ENCODE measurements around the gene SPINK8. TPM values are rescaled to one million over a fixed set of nuclear protein-coding genes. Genes with fewer than 3 reads are reported as not detected.

SPINK8 gene
- total RNA-seq, 2 experiments from 2014 or later: not detected

DNA sequence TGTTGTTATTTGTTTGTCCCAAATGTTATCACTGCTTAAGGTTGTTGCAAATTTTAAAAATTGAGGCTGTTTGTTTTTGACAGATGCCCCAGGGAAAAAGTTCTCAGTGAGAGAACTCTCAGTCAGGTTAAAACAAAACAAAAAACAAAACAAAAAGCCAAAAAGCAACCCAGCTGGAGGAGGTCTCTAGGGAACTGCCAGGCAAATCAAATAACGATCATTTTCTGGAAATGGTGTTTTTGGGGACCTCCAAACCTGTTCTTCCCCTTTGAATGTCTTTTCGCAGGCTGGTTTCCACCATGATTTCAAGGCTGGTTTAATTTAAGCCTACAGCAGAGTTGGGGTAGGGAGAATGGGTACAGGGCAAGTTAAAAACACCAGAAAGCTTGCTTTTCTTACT is 27.2 kb downstream of the SPINK8 start:
- DNase-seq (no peak), ATAC-seq (ENCODE audit: poor library complexity) (no peak)
- ChIA-PET POLR2A (no interaction called here), CTCF (no interaction called here)
- Histone ChIP-seq H3K36me3 (ENCODE audit: insufficient read depth, low read length) (no peaks in the 10 kb centered on the region), H3K4me3 (ENCODE audit: low read length) (no peak overlapping the region), H3K9me3 (ENCODE audit: control insufficient read depth in 1 of 2, insufficient read depth in 1 of 2, low read length in 2 of 2) (no peaks in the 10 kb centered on the region), H3K27ac (ENCODE audit: low read depth in 1 of 2, low read length in 2 of 2) (no peak overlapping the region), H3K27me3 (ENCODE audit: control insufficient read depth in 1 of 2, insufficient read depth in 2 of 2, low read length in 2 of 2) (no peaks in the 10 kb centered on the region), H3K4me1 (ENCODE audit: insufficient read depth, low read length) (peaks cover 8% of the 10 kb centered on the region)
- intact Hi-C loops (cut with DNase I, micrococcal nuclease): no loop called here
- Mint-ChIP-seq H3K27me3 (peaks cover 19% of the 10 kb centered on the region), H3K27ac (no peak overlapping the region), H3K4me3 (no peak overlapping the region), H3K36me3 (ENCODE audit: low read depth) (no peaks in the 10 kb centered on the region), H3K9me3 (no peaks in the 10 kb centered on the region), H3K4me1 (ENCODE audit: low read depth) (peaks cover 14% of the 10 kb centered on the region)
- TF ChIP-seq, protein P1, sequence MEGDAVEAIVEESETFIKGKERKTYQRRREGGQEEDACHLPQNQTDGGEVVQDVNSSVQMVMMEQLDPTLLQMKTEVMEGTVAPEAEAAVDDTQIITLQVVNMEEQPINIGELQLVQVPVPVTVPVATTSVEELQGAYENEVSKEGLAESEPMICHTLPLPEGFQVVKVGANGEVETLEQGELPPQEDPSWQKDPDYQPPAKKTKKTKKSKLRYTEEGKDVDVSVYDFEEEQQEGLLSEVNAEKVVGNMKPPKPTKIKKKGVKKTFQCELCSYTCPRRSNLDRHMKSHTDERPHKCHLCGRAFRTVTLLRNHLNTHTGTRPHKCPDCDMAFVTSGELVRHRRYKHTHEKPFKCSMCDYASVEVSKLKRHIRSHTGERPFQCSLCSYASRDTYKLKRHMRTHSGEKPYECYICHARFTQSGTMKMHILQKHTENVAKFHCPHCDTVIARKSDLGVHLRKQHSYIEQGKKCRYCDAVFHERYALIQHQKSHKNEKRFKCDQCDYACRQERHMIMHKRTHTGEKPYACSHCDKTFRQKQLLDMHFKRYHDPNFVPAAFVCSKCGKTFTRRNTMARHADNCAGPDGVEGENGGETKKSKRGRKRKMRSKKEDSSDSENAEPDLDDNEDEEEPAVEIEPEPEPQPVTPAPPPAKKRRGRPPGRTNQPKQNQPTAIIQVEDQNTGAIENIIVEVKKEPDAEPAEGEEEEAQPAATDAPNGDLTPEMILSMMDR (IDR thresholded peaks at IDR 0.05): no peak

DNA sequence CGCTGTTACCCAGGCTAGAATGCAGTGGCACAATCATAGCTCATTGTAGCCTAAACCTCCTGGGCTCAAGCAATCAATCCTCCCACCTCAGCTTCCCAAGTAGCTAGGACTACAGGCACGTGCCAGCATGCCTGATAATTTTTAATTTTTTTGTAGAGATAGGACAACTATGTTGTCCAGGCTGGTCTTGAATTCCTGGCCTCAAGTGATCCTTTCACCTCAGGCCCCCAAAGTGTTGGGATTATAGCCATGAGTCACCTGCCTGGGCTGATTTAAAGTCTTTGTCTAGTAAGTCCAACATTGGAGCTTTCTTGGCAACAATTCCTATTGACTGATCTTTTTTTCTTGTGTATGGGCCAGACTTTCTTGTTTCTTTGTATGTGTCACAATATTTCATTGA is 28.1 kb downstream of the SPINK8 start:
- Histone ChIP-seq H3K9me3 (ENCODE audit: control insufficient read depth in 1 of 2, insufficient read depth in 1 of 2, low read length in 2 of 2) (no peaks in the 10 kb centered on the region), H3K4me1 (ENCODE audit: insufficient read depth, low read length) (peaks cover 12% of the 10 kb centered on the region), H3K27ac (ENCODE audit: low read depth in 1 of 2, low read length in 2 of 2) (no peak overlapping the region), H3K27me3 (ENCODE audit: control insufficient read depth in 1 of 2, insufficient read depth in 2 of 2, low read length in 2 of 2) (no peaks in the 10 kb centered on the region), H3K4me3 (ENCODE audit: low read length) (no peak overlapping the region), H3K36me3 (ENCODE audit: insufficient read depth, low read length) (no peaks in the 10 kb centered on the region)
- TF ChIP-seq, protein P1 (IDR thresholded peaks at IDR 0.05): no peak
- Mint-ChIP-seq H3K9me3 (no peaks in the 10 kb centered on the region), H3K27me3 (peaks cover 12% of the 10 kb centered on the region), H3K4me1 (ENCODE audit: low read depth) (peaks cover 16% of the 10 kb centered on the region), H3K36me3 (ENCODE audit: low read depth) (peaks cover 2% of the 10 kb centered on the region), H3K27ac (no peak overlapping the region), H3K4me3 (no peak overlapping the region)
- intact Hi-C loops (cut with DNase I, micrococcal nuclease): no loop called here
- ATAC-seq (ENCODE audit: poor library complexity) (no peak), DNase-seq (no peak)
- CTCF ChIA-PET: no interaction called here
- POLR2A ChIA-PET: no interaction called here

DNA sequence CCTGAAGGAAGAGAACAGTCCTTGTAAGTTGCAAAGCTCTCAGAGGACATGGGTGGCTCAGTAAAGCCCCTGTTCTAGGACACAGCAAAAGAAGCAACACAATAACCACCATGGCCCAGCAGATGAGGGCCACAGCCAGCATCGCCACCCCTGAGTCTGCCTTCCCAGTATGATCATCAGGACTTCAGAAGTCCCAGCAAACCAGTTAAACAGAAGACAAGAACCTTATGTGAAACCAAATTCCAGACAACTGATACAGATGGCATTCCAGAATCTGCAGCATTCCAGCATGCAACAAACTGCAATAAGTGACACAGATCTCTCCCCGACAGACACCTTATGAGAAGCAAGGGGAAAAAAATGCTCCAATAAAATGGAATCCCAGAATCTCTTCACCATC is 30.4 kb downstream of the SPINK8 start:
- no peak for DNase-seq
- Histone ChIP-seq H3K27ac (ENCODE audit: low read depth in 1 of 2, low read length in 2 of 2) (no peak overlapping the region), H3K4me1 (ENCODE audit: insufficient read depth, low read length) (peaks cover 21% of the 10 kb centered on the region), H3K9me3 (ENCODE audit: control insufficient read depth in 1 of 2, insufficient read depth in 1 of 2, low read length in 2 of 2) (no peaks in the 10 kb centered on the region), H3K36me3 (ENCODE audit: insufficient read depth, low read length) (peaks cover 2% of the 10 kb centered on the region), H3K4me3 (ENCODE audit: low read length) (no peak overlapping the region), H3K27me3 (ENCODE audit: control insufficient read depth in 1 of 2, insufficient read depth in 2 of 2, low read length in 2 of 2) (no peaks in the 10 kb centered on the region)
- no peak for ATAC-seq (ENCODE audit: poor library complexity)
- POLR2A ChIA-PET: no interaction called here
- CTCF ChIA-PET: no interaction called here
- Mint-ChIP-seq H3K9me3 (no peaks in the 10 kb centered on the region), H3K4me3 (peak overlapping the region; percentile 93), H3K36me3 (ENCODE audit: low read depth) (peaks cover 18% of the 10 kb centered on the region), H3K27me3 (peaks cover 6% of the 10 kb centered on the region), H3K27ac (peak overlapping the region; percentile 86), H3K4me1 (ENCODE audit: low read depth) (peaks cover 37% of the 10 kb centered on the region)
- intact Hi-C loops (cut with DNase I, micrococcal nuclease): loop anchor here in 1 of 2 experiments (5.0 kb wide), 2 partner anchors 61 to 704 kb away; partner anchors contain the start of genes WDR6 and ZNF589
- TF ChIP-seq, protein P1 (IDR thresholded peaks at IDR 0.05): no peak
